ENCODE measurements around the gene TNFAIP2. TPM values are rescaled to one million over a fixed set of nuclear protein-coding genes. Genes with fewer than 3 reads are reported as not detected.

The TNFAIP2 gene
- total RNA-seq, 2 experiments from 2014 or later = not detected

DNA sequence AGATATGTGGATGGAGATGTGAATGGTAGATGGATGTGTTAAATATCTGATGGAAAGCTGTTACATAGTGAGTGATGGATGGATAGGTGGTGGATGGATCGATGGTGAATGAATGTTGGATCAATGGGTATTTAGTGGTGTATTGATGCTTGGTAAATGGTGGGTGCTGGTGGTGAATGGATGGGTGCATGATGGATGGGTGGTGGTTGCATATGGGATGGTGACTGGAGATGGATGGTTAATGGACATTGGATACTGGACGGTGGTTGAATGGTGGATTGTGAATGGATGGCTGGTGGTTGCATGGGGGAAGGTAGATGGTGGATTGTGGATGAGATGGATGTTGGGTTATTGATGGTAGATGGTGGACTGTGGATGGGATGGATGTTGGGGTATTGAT, 41.3 kb upstream of the TNFAIP2 start:
- H3K79me2 ChIP-seq (ENCODE audit: insufficient read depth, low read depth, low read length) = no peaks in the 10 kb centered on the region
- intact Hi-C loops (cut with micrococcal nuclease; ENCODE audit: unreplicated experiment) = no loop called here
- CTCF ChIA-PET (ENCODE audit: unreplicated experiment) = no interaction called here
- H3K9me3 ChIP-seq (ENCODE audit: low read length) = no peaks in the 10 kb centered on the region
- no peak overlapping the region for H3K4me3 ChIP-seq (ENCODE audit: low read depth, low read length, poor library complexity, severe bottlenecking)
- TF ChIP-seq EZH2phosphoT487 (IDR thresholded peaks at IDR 0.05; ENCODE audit: borderline replicate concordance, low read depth, low read length) = no peak
- TF ChIP-seq, protein P1, sequence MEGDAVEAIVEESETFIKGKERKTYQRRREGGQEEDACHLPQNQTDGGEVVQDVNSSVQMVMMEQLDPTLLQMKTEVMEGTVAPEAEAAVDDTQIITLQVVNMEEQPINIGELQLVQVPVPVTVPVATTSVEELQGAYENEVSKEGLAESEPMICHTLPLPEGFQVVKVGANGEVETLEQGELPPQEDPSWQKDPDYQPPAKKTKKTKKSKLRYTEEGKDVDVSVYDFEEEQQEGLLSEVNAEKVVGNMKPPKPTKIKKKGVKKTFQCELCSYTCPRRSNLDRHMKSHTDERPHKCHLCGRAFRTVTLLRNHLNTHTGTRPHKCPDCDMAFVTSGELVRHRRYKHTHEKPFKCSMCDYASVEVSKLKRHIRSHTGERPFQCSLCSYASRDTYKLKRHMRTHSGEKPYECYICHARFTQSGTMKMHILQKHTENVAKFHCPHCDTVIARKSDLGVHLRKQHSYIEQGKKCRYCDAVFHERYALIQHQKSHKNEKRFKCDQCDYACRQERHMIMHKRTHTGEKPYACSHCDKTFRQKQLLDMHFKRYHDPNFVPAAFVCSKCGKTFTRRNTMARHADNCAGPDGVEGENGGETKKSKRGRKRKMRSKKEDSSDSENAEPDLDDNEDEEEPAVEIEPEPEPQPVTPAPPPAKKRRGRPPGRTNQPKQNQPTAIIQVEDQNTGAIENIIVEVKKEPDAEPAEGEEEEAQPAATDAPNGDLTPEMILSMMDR (conservative IDR thresholded peaks at IDR 0.05; ENCODE audit: low read length) = no peak
- no peak for DNase-seq (ENCODE audit: low spot score)
- no peak overlapping the region for H3K27ac ChIP-seq (ENCODE audit: low read depth, low read length, poor library complexity, severe bottlenecking)
- POLR2A ChIA-PET = no interaction called here
- no TSS peak for BruUV-seq (replicated peaks)
- H4K20me1 ChIP-seq (ENCODE audit: insufficient read depth, low read length) = no peaks in the 10 kb centered on the region
- no peak overlapping the region for H3K4me2 ChIP-seq (ENCODE audit: low read length)
- no peaks in the 10 kb centered on the region for H3K4me1 ChIP-seq (ENCODE audit: insufficient read depth, low read length, poor library complexity, severe bottlenecking)
- H3K9me2 ChIP-seq (ENCODE audit: insufficient read depth, low read length) = no peaks in the 10 kb centered on the region
- no peaks in the 10 kb centered on the region for H3K36me3 ChIP-seq (ENCODE audit: insufficient read depth, low read length)
- no peak overlapping the region for H2AFZ ChIP-seq (ENCODE audit: low read length)

GRCh38 chr14:103084021-103084919, 39.0 kb upstream of the TNFAIP2 start, which contains the start of gene LBHD2:
Gene LBHD2 (plus strand): TSS chr14:103084210. CDS start chr14:103086013, 1,803 bp downstream.
- Histone ChIP-seq H2AFZ (ENCODE audit: low read length) (no peak within 1 kb of the TSS), H3K9me2 (ENCODE audit: insufficient read depth, low read length) (no peaks in the 10 kb centered on the region), H3K4me3 (ENCODE audit: low read depth, low read length, poor library complexity, severe bottlenecking) (no peak within 1 kb of the TSS), H3K27ac (ENCODE audit: low read depth, low read length, poor library complexity, severe bottlenecking) (no peak within 1 kb of the TSS), H3K4me1 (ENCODE audit: insufficient read depth, low read length, poor library complexity, severe bottlenecking) (peaks cover 5% of the 10 kb centered on the region), H3K79me2 (ENCODE audit: insufficient read depth, low read depth, low read length) (no peaks in the 10 kb centered on the region), H3K36me3 (ENCODE audit: insufficient read depth, low read length) (no peaks in the 10 kb centered on the region), H3K9me3 (ENCODE audit: low read length) (no peaks in the 10 kb centered on the region), H4K20me1 (ENCODE audit: insufficient read depth, low read length) (no peaks in the 10 kb centered on the region), H3K4me2 (ENCODE audit: low read length) (no peak within 1 kb of the TSS)
- no TSS peak for BruUV-seq (replicated peaks)
- no peak for DNase-seq (ENCODE audit: low spot score)
- POLR2A ChIA-PET = no interaction called here
- intact Hi-C loops (cut with micrococcal nuclease; ENCODE audit: unreplicated experiment) = no loop called here
- CTCF ChIA-PET (ENCODE audit: unreplicated experiment) = interaction anchor here (0.5 kb wide), 1 partner anchor 26 kb away, joined by 3 read pairs; no protein-coding TSS in a partner anchor
- TF ChIP-seq, protein P1 (conservative IDR thresholded peaks at IDR 0.05; ENCODE audit: low read length) = no peak
- no peak for TF ChIP-seq EZH2phosphoT487 (IDR thresholded peaks at IDR 0.05; ENCODE audit: borderline replicate concordance, low read depth, low read length)
